ENCODE data around the gene PCYT1A. TPM values are rescaled to one million over a fixed set of nuclear protein-coding genes. Genes with fewer than 3 reads are reported as not detected.

The PCYT1A gene
- total RNA-seq, 1 experiment from 2014 or later: 64.5 TPM

DNA sequence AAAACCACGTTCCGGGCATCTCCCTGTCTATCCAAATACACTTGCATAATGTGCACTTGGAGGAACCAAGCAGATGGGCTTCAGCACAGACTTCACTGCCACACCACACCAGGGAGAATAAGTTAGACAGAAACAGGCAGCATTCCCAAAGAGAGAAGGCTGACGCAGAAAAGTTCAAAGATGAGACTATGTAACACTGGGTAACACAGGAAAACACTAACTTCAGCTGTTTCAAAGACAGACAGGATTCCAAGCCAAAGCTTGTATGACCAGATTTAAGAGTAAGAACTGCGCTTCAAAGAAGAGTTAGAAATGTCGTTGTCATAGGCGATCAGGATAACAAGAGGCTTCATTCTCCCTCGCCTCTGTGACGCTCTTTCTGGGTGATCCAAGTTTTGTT is 51.3 kb downstream of the PCYT1A start:
- DNase-seq (ENCODE audit: unreplicated experiment): no peak
- peaks cover 40% of the 10 kb centered on the region for H3K36me3 Mint-ChIP-seq (ENCODE audit: insufficient read depth, unreplicated experiment)
- no peak overlapping the region for H3K27ac Mint-ChIP-seq (ENCODE audit: low read depth, unreplicated experiment)
- H3K9me3 Mint-ChIP-seq (ENCODE audit: unreplicated experiment): no peaks in the 10 kb centered on the region
- ChIA-PET POLR2A (interaction anchor here (0.5 kb wide), 1 partner anchor 104 kb away, joined by 4 read pairs; no protein-coding TSS in a partner anchor), CTCF (interaction anchor here (0.6 kb wide), 1 partner anchor 828 kb away, joined by 3 read pairs; no protein-coding TSS in a partner anchor)
- BruUV-seq (replicated peaks): no TSS peak
- H3K4me3 Mint-ChIP-seq (ENCODE audit: unreplicated experiment): no peak overlapping the region
- H3K27me3 Mint-ChIP-seq (ENCODE audit: insufficient read depth, unreplicated experiment): no peaks in the 10 kb centered on the region
- TF ChIP-seq, protein P1, sequence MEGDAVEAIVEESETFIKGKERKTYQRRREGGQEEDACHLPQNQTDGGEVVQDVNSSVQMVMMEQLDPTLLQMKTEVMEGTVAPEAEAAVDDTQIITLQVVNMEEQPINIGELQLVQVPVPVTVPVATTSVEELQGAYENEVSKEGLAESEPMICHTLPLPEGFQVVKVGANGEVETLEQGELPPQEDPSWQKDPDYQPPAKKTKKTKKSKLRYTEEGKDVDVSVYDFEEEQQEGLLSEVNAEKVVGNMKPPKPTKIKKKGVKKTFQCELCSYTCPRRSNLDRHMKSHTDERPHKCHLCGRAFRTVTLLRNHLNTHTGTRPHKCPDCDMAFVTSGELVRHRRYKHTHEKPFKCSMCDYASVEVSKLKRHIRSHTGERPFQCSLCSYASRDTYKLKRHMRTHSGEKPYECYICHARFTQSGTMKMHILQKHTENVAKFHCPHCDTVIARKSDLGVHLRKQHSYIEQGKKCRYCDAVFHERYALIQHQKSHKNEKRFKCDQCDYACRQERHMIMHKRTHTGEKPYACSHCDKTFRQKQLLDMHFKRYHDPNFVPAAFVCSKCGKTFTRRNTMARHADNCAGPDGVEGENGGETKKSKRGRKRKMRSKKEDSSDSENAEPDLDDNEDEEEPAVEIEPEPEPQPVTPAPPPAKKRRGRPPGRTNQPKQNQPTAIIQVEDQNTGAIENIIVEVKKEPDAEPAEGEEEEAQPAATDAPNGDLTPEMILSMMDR (IDR thresholded peaks at IDR 0.05; ENCODE audit: unreplicated experiment): no peak
- intact Hi-C loops (cut with micrococcal nuclease): no loop called here
- H3K4me1 Mint-ChIP-seq (ENCODE audit: insufficient read depth, unreplicated experiment): no peaks in the 10 kb centered on the region

DNA sequence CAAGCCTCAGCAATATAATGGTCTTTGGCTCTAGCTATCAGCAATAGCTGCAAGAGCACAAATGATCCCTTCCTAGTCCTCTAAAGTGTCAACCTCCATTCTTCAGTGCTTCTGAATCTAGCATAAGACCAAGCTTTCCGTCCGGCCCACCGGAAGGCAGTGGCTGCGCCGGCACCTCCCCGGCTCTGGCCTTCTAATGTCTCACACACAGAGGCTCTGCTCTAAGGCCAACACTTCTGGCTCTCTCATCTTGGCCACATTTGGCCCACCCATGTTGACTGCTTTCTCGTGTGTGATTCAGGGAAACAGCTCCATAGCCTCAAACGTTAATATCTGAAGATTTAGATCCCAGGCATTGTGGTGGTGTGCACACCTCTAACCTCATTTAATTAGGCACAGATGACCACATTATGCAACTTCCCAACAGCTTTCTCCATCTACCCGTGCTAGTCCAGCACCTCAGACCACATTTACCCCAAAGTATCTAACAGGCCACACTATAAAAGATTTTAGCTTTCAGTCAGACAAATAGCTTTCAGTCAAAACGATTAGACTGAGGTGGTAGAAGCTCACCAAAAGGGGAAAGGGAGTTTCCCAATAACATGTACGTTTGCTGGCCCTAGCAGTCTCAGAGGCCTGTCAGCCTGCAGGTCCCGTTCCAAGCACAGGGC is 51.9 kb downstream of the PCYT1A start:
- H3K4me1 Mint-ChIP-seq (ENCODE audit: insufficient read depth, unreplicated experiment): no peaks in the 10 kb centered on the region

DNA sequence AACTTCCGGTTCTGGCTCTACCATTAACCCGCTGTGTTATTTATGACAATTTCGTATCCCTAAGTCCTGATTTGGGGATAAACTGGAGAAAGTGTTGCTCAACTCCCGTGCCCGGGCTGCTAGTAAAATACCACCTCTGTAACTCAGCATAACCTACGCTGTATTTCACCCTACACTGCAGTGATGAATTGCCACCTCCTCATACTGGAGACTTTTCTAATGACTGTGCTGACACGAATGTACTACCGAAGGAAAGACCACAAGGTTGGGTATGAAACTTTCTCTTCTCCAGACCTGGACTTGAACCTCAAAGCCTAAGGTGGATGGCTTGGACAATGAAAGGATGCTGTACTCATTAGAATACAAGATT is 54.7 kb downstream of the PCYT1A start:
- Mint-ChIP-seq H3K4me1 (ENCODE audit: insufficient read depth, unreplicated experiment) (peaks cover 5% of the 10 kb centered on the region), H3K36me3 (ENCODE audit: insufficient read depth, unreplicated experiment) (peaks cover 20% of the 10 kb centered on the region), H3K27ac (ENCODE audit: low read depth, unreplicated experiment) (no peak overlapping the region), H3K9me3 (ENCODE audit: unreplicated experiment) (no peaks in the 10 kb centered on the region), H3K4me3 (ENCODE audit: unreplicated experiment) (no peak overlapping the region), H3K27me3 (ENCODE audit: insufficient read depth, unreplicated experiment) (no peaks in the 10 kb centered on the region)
- DNase-seq (ENCODE audit: unreplicated experiment): no peak
- ChIA-PET CTCF (no interaction called here), POLR2A (no interaction called here)
- no TSS peak for BruUV-seq (replicated peaks)
- intact Hi-C loops (cut with micrococcal nuclease): no loop called here
- TF ChIP-seq, protein P1 (IDR thresholded peaks at IDR 0.05; ENCODE audit: unreplicated experiment): no peak

More for the DNA sequence above, 51.9 kb downstream of the PCYT1A start:
- TF ChIP-seq, protein P1 (IDR thresholded peaks at IDR 0.05; ENCODE audit: unreplicated experiment): no peak
- no peaks in the 10 kb centered on the region for H3K27me3 Mint-ChIP-seq (ENCODE audit: insufficient read depth, unreplicated experiment)
- H3K4me3 Mint-ChIP-seq (ENCODE audit: unreplicated experiment): no peak overlapping the region
- H3K9me3 Mint-ChIP-seq (ENCODE audit: unreplicated experiment): no peaks in the 10 kb centered on the region
- BruUV-seq (replicated peaks): no TSS peak
- DNase-seq (ENCODE audit: unreplicated experiment): no peak
- no peak overlapping the region for H3K27ac Mint-ChIP-seq (ENCODE audit: low read depth, unreplicated experiment)
- intact Hi-C loops (cut with micrococcal nuclease): no loop called here
- CTCF ChIA-PET: interaction anchor here (0.6 to 1.5 kb wide), 4 partner anchors 18 to 829 kb away, joined by 3 to 5 read pairs (median 4); no protein-coding TSS in a partner anchor
- H3K36me3 Mint-ChIP-seq (ENCODE audit: insufficient read depth, unreplicated experiment): peaks cover 34% of the 10 kb centered on the region
- POLR2A ChIA-PET: interaction anchor here (0.5 to 0.6 kb wide), 3 partner anchors 17 to 188 kb away, joined by 3 to 4 read pairs (median 3); no protein-coding TSS in a partner anchor

DNA sequence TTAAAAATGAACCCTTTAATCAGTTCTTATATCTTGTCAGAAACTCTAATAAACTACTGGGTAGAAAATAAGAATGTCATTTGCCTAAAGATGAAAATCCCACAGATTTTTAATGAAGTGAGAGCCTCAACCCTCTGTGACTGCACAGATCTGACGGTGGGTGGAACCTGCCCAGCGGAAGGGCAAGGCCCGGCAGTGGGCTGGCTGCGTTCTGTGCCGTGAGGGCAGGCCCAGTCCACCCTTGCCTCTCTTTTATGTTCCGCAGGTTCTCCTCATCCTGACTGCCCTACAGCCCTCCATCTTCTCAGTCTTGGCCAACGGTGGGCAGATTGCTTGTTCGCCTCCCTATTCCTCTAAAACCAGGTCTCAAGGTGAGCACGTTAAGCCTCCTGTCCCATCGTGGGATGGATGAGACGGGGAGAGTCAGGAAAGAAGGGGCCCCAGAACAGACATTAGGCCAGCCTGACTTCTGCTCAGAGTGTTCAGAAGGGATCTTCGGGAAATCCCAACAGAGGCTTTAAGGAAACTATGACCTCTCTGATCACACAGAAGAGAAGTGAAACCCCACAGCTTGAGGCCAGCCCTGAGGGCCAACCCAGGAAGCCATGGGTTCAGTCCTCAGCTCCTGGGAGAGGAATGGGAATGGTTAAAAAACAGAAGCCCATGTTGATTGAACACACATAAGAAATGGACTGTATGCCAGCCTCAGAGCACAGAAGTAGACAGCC is 55.2 kb downstream of the PCYT1A start:
- Mint-ChIP-seq H3K27me3 (ENCODE audit: insufficient read depth, unreplicated experiment) (no peaks in the 10 kb centered on the region), H3K36me3 (ENCODE audit: insufficient read depth, unreplicated experiment) (peaks cover 14% of the 10 kb centered on the region), H3K9me3 (ENCODE audit: unreplicated experiment) (no peaks in the 10 kb centered on the region), H3K27ac (ENCODE audit: low read depth, unreplicated experiment) (no peak overlapping the region), H3K4me1 (ENCODE audit: insufficient read depth, unreplicated experiment) (peaks cover 5% of the 10 kb centered on the region), H3K4me3 (ENCODE audit: unreplicated experiment) (no peak overlapping the region)
- TF ChIP-seq, protein P1 (IDR thresholded peaks at IDR 0.05; ENCODE audit: unreplicated experiment): no peak
- DNase-seq (ENCODE audit: unreplicated experiment): no peak
- POLR2A ChIA-PET: no interaction called here
- CTCF ChIA-PET: no interaction called here
- intact Hi-C loops (cut with micrococcal nuclease): no loop called here
- BruUV-seq (replicated peaks): no TSS peak

All from MCF 10A (cell line).